ENCODE results near the gene AKAP10.

GRCh38 chr17:19904924-19905323 lies 72.7 kb downstream of the AKAP10 start:
- TF ChIP-seq, protein P1, sequence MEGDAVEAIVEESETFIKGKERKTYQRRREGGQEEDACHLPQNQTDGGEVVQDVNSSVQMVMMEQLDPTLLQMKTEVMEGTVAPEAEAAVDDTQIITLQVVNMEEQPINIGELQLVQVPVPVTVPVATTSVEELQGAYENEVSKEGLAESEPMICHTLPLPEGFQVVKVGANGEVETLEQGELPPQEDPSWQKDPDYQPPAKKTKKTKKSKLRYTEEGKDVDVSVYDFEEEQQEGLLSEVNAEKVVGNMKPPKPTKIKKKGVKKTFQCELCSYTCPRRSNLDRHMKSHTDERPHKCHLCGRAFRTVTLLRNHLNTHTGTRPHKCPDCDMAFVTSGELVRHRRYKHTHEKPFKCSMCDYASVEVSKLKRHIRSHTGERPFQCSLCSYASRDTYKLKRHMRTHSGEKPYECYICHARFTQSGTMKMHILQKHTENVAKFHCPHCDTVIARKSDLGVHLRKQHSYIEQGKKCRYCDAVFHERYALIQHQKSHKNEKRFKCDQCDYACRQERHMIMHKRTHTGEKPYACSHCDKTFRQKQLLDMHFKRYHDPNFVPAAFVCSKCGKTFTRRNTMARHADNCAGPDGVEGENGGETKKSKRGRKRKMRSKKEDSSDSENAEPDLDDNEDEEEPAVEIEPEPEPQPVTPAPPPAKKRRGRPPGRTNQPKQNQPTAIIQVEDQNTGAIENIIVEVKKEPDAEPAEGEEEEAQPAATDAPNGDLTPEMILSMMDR (IDR thresholded peaks at IDR 0.05; ENCODE audit: low read length) = no peak
- TF ChIP-seq EZH2phosphoT487 (IDR thresholded peaks at IDR 0.05; ENCODE audit: low read length) = no peak

Measured in MM.1S (cell line).